Activated naive CD8-positive, alpha-beta T cell (primary cell): Measurements from ENCODE around the gene TTC7B.

ENCODE experiments used
- H3K27ac Mint-ChIP-seq: one replicate; pipeline ENCODE4 v1.8.0; 2021; ENCODE audit warnings: mixed read lengths
- H3K27me3 Mint-ChIP-seq: one replicate; pipeline ENCODE4 v1.8.0; 2021; ENCODE audit warnings: mixed read lengths
- H3K36me3 Mint-ChIP-seq: one replicate; pipeline ENCODE4 v1.8.0; 2021; ENCODE audit warnings: mixed read lengths
- H3K4me1 Mint-ChIP-seq: one replicate; pipeline ENCODE4 v1.8.0; 2021; ENCODE audit warnings: low read depth, mixed read lengths
- H3K4me3 Mint-ChIP-seq: one replicate; pipeline ENCODE4 v1.8.0; 2021; ENCODE audit warnings: mild to moderate bottlenecking, mixed read lengths
- H3K9me3 Mint-ChIP-seq: one replicate; pipeline ENCODE4 v1.8.0; 2021; ENCODE audit warnings: low read depth, mixed read lengths

TTC7B gene

GRCh38 chr14:90803249-90803648 is 13.0 kb downstream of the TTC7B start:
- Mint-ChIP-seq H3K4me3 (no peak overlapping the region), H3K36me3 (no peaks in the 10 kb centered on the region), H3K27me3 (no peaks in the 10 kb centered on the region), H3K27ac (no peak overlapping the region), H3K9me3 (no peaks in the 10 kb centered on the region), H3K4me1 (peaks cover 8% of the 10 kb centered on the region)

- no peak overlapping the region for H3K4me3 Mint-ChIP-seq
- H3K9me3 Mint-ChIP-seq = no peaks in the 10 kb centered on the region
- no peak overlapping the region for H3K27ac Mint-ChIP-seq
- no peaks in the 10 kb centered on the region for H3K36me3 Mint-ChIP-seq
- H3K27me3 Mint-ChIP-seq = no peaks in the 10 kb centered on the region
- peaks cover 8% of the 10 kb centered on the region for H3K4me1 Mint-ChIP-seq
These were observed 16.8 kb downstream of the TTC7B start for GRCh38 chr14:90799420-90799819.

GRCh38 chr14:90797919-90798318 is 18.3 kb downstream of the TTC7B start:
- H3K4me3 Mint-ChIP-seq = no peak overlapping the region
- H3K4me1 Mint-ChIP-seq = peaks cover 8% of the 10 kb centered on the region

GRCh38 chr14:90797451-90797850 is 18.8 kb downstream of the TTC7B start:
- no peak overlapping the region for H3K4me3 Mint-ChIP-seq
- H3K4me1 Mint-ChIP-seq = peaks cover 8% of the 10 kb centered on the region
- no peaks in the 10 kb centered on the region for H3K27me3 Mint-ChIP-seq
- no peaks in the 10 kb centered on the region for H3K36me3 Mint-ChIP-seq
- H3K9me3 Mint-ChIP-seq = no peaks in the 10 kb centered on the region
- H3K27ac Mint-ChIP-seq = no peak overlapping the region

More at GRCh38 chr14:90797919-90798318, 18.3 kb downstream of the TTC7B start:
- H3K27me3 Mint-ChIP-seq = no peaks in the 10 kb centered on the region
- no peaks in the 10 kb centered on the region for H3K36me3 Mint-ChIP-seq
- H3K27ac Mint-ChIP-seq = no peak overlapping the region
- no peaks in the 10 kb centered on the region for H3K9me3 Mint-ChIP-seq

- H3K27me3 Mint-ChIP-seq = no peaks in the 10 kb centered on the region
- no peak overlapping the region for H3K27ac Mint-ChIP-seq
- peaks cover 5% of the 10 kb centered on the region for H3K4me1 Mint-ChIP-seq
- H3K9me3 Mint-ChIP-seq = no peaks in the 10 kb centered on the region
- no peaks in the 10 kb centered on the region for H3K36me3 Mint-ChIP-seq
- H3K4me3 Mint-ChIP-seq = no peak overlapping the region
These were observed 19.9 kb downstream of the TTC7B start for GRCh38 chr14:90796329-90796728.

- H3K4me1 Mint-ChIP-seq = peaks cover 3% of the 10 kb centered on the region
- H3K9me3 Mint-ChIP-seq = no peaks in the 10 kb centered on the region
- no peaks in the 10 kb centered on the region for H3K27me3 Mint-ChIP-seq
- H3K27ac Mint-ChIP-seq = no peak overlapping the region
- H3K4me3 Mint-ChIP-seq = no peak overlapping the region
- no peaks in the 10 kb centered on the region for H3K36me3 Mint-ChIP-seq
These were observed 20.5 kb downstream of the TTC7B start for GRCh38 chr14:90795744-90796143.

- H3K9me3 Mint-ChIP-seq = no peaks in the 10 kb centered on the region
- no peaks in the 10 kb centered on the region for H3K4me1 Mint-ChIP-seq
- no peaks in the 10 kb centered on the region for H3K27me3 Mint-ChIP-seq
- H3K36me3 Mint-ChIP-seq = no peaks in the 10 kb centered on the region
- H3K27ac Mint-ChIP-seq = no peak overlapping the region
- H3K4me3 Mint-ChIP-seq = no peak overlapping the region
These were observed 24.7 kb downstream of the TTC7B start for GRCh38 chr14:90791486-90791885.

- Mint-ChIP-seq H3K9me3 (no peaks in the 10 kb centered on the region), H3K36me3 (no peaks in the 10 kb centered on the region), H3K4me3 (no peak overlapping the region), H3K27ac (no peak overlapping the region), H3K4me1 (no peaks in the 10 kb centered on the region), H3K27me3 (no peaks in the 10 kb centered on the region)
These were observed 28.2 kb downstream of the TTC7B start for GRCh38 chr14:90788031-90788430.

GRCh38 chr14:90785876-90786450 is 30.3 kb downstream of the TTC7B start:
- H3K9me3 Mint-ChIP-seq = no peaks in the 10 kb centered on the region
- H3K27ac Mint-ChIP-seq = no peak overlapping the region
- no peak overlapping the region for H3K4me3 Mint-ChIP-seq
- H3K4me1 Mint-ChIP-seq = no peaks in the 10 kb centered on the region
- no peaks in the 10 kb centered on the region for H3K36me3 Mint-ChIP-seq
- no peaks in the 10 kb centered on the region for H3K27me3 Mint-ChIP-seq

- Mint-ChIP-seq H3K27ac (no peak overlapping the region), H3K36me3 (no peaks in the 10 kb centered on the region), H3K27me3 (no peaks in the 10 kb centered on the region), H3K4me1 (no peaks in the 10 kb centered on the region), H3K9me3 (no peaks in the 10 kb centered on the region), H3K4me3 (no peak overlapping the region)
These were observed 30.8 kb downstream of the TTC7B start for GRCh38 chr14:90785471-90785870.

- no peaks in the 10 kb centered on the region for H3K27me3 Mint-ChIP-seq
- H3K27ac Mint-ChIP-seq = no peak overlapping the region
These were observed 31.5 kb downstream of the TTC7B start for GRCh38 chr14:90784621-90785270.

GRCh38 chr14:90783344-90783743 is 32.9 kb downstream of the TTC7B start:
- Mint-ChIP-seq H3K4me1 (no peaks in the 10 kb centered on the region), H3K36me3 (no peaks in the 10 kb centered on the region), H3K27me3 (no peaks in the 10 kb centered on the region), H3K27ac (no peak overlapping the region), H3K9me3 (no peaks in the 10 kb centered on the region), H3K4me3 (no peak overlapping the region)

More at GRCh38 chr14:90784621-90785270, 31.5 kb downstream of the TTC7B start:
- H3K4me3 Mint-ChIP-seq = no peak overlapping the region
- no peaks in the 10 kb centered on the region for H3K4me1 Mint-ChIP-seq
- no peaks in the 10 kb centered on the region for H3K9me3 Mint-ChIP-seq
- H3K36me3 Mint-ChIP-seq = no peaks in the 10 kb centered on the region

GRCh38 chr14:90782892-90783291 is 33.3 kb downstream of the TTC7B start:
- H3K9me3 Mint-ChIP-seq = no peaks in the 10 kb centered on the region
- H3K4me3 Mint-ChIP-seq = no peak overlapping the region
- H3K27ac Mint-ChIP-seq = no peak overlapping the region
- H3K4me1 Mint-ChIP-seq = no peaks in the 10 kb centered on the region
- H3K27me3 Mint-ChIP-seq = no peaks in the 10 kb centered on the region
- H3K36me3 Mint-ChIP-seq = no peaks in the 10 kb centered on the region

GRCh38 chr14:90781876-90782275 is 34.4 kb downstream of the TTC7B start:
- H3K27me3 Mint-ChIP-seq = no peaks in the 10 kb centered on the region
- no peak overlapping the region for H3K4me3 Mint-ChIP-seq
- H3K36me3 Mint-ChIP-seq = no peaks in the 10 kb centered on the region
- no peak overlapping the region for H3K27ac Mint-ChIP-seq
- H3K4me1 Mint-ChIP-seq = no peaks in the 10 kb centered on the region
- H3K9me3 Mint-ChIP-seq = no peaks in the 10 kb centered on the region

- no peaks in the 10 kb centered on the region for H3K27me3 Mint-ChIP-seq
- H3K4me1 Mint-ChIP-seq = no peaks in the 10 kb centered on the region
- no peak overlapping the region for H3K4me3 Mint-ChIP-seq
- no peaks in the 10 kb centered on the region for H3K36me3 Mint-ChIP-seq
- H3K27ac Mint-ChIP-seq = no peak overlapping the region
- no peaks in the 10 kb centered on the region for H3K9me3 Mint-ChIP-seq
These were observed 34.9 kb downstream of the TTC7B start for GRCh38 chr14:90781344-90781761.

GRCh38 chr14:90780519-90780918 is 35.7 kb downstream of the TTC7B start:
- Mint-ChIP-seq H3K36me3 (no peaks in the 10 kb centered on the region), H3K9me3 (no peaks in the 10 kb centered on the region), H3K27me3 (no peaks in the 10 kb centered on the region), H3K27ac (no peak overlapping the region), H3K4me1 (no peaks in the 10 kb centered on the region), H3K4me3 (no peak overlapping the region)
